ENCODE results near the gene PSMC5. TPM values are rescaled to one million over a fixed set of nuclear protein-coding genes. Genes with fewer than 3 reads are reported as not detected.
A peak's percentile ranks its signal among the peaks of the same experiment; 100 is the strongest.

PSMC5 gene
- total RNA-seq, 2 donors from 2014 or later = 137 TPM

DNA sequence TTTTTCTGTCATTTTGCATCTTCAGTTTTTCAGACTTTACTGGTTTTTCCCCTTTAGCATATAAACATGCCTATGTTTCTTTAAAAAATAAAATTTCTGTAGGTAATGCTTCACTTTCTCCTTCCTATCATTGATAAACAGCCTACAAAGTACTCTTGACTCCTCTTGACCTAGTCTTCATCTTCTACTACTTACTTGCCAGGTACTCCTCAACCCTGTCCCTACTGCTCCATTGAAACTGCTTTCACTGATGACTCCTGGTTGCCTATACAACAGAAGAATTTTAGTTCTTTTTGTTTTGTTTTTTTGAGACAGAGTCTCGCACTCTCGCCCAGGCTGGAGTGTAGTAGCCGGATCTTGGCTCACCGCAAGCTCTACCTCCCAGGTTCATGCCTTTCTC lies 46.3 kb upstream of the PSMC5 start:
- Histone ChIP-seq H3K4me3 (ENCODE audit: low read length) (no peak overlapping the region), H3K4me1 (ENCODE audit: control insufficient read depth, insufficient read depth, low read length) (no peaks in the 10 kb centered on the region), H3K36me3 (ENCODE audit: control insufficient read depth, insufficient read depth, low read length) (peaks cover 90% of the 10 kb centered on the region), H3K27me3 (ENCODE audit: control insufficient read depth, insufficient read depth, low read length, poor library complexity, severe bottlenecking) (no peaks in the 10 kb centered on the region), H3K27ac (ENCODE audit: low read depth, low read length) (no peak overlapping the region), H3K9ac (ENCODE audit: extremely low read depth, low read length, poor library complexity, severe bottlenecking) (no peak overlapping the region), H3K9me3 (ENCODE audit: control insufficient read depth, low read length) (no peaks in the 10 kb centered on the region)
- Mint-ChIP-seq H3K9me3 (no peaks in the 10 kb centered on the region), H3K36me3 (ENCODE audit: low read depth) (peaks cover 52% of the 10 kb centered on the region), H3K4me1 (peaks cover 14% of the 10 kb centered on the region), H3K27me3 (ENCODE audit: insufficient read depth) (no peaks in the 10 kb centered on the region), H3K27ac (no peak overlapping the region), H3K4me3 (no peak overlapping the region)
- TF ChIP-seq, protein P1, sequence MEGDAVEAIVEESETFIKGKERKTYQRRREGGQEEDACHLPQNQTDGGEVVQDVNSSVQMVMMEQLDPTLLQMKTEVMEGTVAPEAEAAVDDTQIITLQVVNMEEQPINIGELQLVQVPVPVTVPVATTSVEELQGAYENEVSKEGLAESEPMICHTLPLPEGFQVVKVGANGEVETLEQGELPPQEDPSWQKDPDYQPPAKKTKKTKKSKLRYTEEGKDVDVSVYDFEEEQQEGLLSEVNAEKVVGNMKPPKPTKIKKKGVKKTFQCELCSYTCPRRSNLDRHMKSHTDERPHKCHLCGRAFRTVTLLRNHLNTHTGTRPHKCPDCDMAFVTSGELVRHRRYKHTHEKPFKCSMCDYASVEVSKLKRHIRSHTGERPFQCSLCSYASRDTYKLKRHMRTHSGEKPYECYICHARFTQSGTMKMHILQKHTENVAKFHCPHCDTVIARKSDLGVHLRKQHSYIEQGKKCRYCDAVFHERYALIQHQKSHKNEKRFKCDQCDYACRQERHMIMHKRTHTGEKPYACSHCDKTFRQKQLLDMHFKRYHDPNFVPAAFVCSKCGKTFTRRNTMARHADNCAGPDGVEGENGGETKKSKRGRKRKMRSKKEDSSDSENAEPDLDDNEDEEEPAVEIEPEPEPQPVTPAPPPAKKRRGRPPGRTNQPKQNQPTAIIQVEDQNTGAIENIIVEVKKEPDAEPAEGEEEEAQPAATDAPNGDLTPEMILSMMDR (conservative IDR thresholded peaks at IDR 0.05) = no peak
- WGBS, 2 experiments (ENCODE audit: insufficient coverage in 1 of 2, insufficient read length in 1 of 2) = 99 to 100% methylated on average over 3 to 4 of the region's 4 CpGs
- no peak for DNase-seq

DNA sequence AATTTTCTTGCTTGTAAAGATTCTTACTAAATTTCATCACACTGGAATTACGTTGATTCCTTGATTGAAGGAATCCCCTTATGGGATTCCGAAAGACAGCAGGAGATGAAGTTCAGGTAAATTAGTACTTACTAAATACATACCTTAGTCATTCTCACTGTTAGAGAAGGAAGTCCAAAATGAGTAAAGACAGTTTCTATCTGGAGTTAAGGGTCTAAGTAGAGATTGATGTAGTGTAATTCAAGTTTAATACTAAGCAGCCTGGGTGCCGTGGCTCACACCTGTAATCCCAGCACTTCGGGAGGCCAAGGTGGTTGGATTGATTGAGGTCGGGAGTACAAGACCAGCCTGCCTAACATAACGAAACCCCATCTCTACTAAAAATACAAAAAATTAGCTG lies 43.7 kb upstream of the PSMC5 start:
- no peak overlapping the region for H3K9ac ChIP-seq (ENCODE audit: extremely low read depth, low read length, poor library complexity, severe bottlenecking)
- H3K27me3 ChIP-seq (ENCODE audit: control insufficient read depth, insufficient read depth, low read length, poor library complexity, severe bottlenecking) = no peaks in the 10 kb centered on the region
- H3K36me3 ChIP-seq (ENCODE audit: control insufficient read depth, insufficient read depth, low read length) = peaks cover 91% of the 10 kb centered on the region
- TF ChIP-seq, protein P1 (conservative IDR thresholded peaks at IDR 0.05) = no peak
- no peak overlapping the region for H3K27ac ChIP-seq (ENCODE audit: low read depth, low read length)
- no peaks in the 10 kb centered on the region for H3K27me3 Mint-ChIP-seq (ENCODE audit: insufficient read depth)
- no peaks in the 10 kb centered on the region for H3K9me3 ChIP-seq (ENCODE audit: control insufficient read depth, low read length)
- no peaks in the 10 kb centered on the region for H3K9me3 Mint-ChIP-seq
- H3K4me1 ChIP-seq (ENCODE audit: control insufficient read depth, insufficient read depth, low read length) = no peaks in the 10 kb centered on the region
- peaks cover 58% of the 10 kb centered on the region for H3K36me3 Mint-ChIP-seq (ENCODE audit: low read depth)
- H3K4me1 Mint-ChIP-seq = peaks cover 6% of the 10 kb centered on the region
- WGBS, 2 experiments (ENCODE audit: insufficient coverage in 1 of 2, insufficient read length in 1 of 2) = 92% methylated on average over 5 of the region's 6 CpGs; no CpG with 5 or more reads in 1 of the 2 experiments
- H3K27ac Mint-ChIP-seq = peak overlapping the region; percentile 56
- DNase-seq = no peak
- no peak overlapping the region for H3K4me3 Mint-ChIP-seq
- H3K4me3 ChIP-seq (ENCODE audit: low read length) = no peak overlapping the region

DNA sequence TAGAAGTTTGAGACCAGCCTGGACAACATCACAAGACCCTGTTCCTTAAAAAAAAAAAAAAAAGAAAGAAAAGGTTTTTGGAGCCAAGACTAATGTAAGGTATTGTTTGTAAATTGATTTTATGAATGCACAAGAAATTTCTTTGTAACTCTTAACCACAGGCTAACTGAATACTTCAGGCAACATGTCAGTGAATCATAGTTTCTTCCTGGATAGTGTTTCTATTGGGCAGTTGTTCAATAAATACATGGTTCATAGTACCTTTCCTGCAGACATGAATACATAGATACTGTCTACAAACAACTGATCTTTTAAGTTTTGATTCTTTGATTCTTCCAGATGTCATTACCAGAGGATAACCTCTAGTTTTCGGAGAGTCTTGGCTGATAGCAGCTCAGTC lies 41.7 kb upstream of the PSMC5 start:
- no peaks in the 10 kb centered on the region for H3K9me3 Mint-ChIP-seq
- peak overlapping the region; percentile 72 for H3K27ac Mint-ChIP-seq
- no peak overlapping the region for H3K27ac ChIP-seq (ENCODE audit: low read depth, low read length)
- H3K4me1 Mint-ChIP-seq = peaks cover 3% of the 10 kb centered on the region
- H3K36me3 Mint-ChIP-seq (ENCODE audit: low read depth) = peaks cover 54% of the 10 kb centered on the region
- H3K4me1 ChIP-seq (ENCODE audit: control insufficient read depth, insufficient read depth, low read length) = no peaks in the 10 kb centered on the region
- TF ChIP-seq, protein P1 (conservative IDR thresholded peaks at IDR 0.05) = no peak
- H3K27me3 ChIP-seq (ENCODE audit: control insufficient read depth, insufficient read depth, low read length, poor library complexity, severe bottlenecking) = no peaks in the 10 kb centered on the region
- no peaks in the 10 kb centered on the region for H3K9me3 ChIP-seq (ENCODE audit: control insufficient read depth, low read length)
- H3K36me3 ChIP-seq (ENCODE audit: control insufficient read depth, insufficient read depth, low read length) = peaks cover 91% of the 10 kb centered on the region
- 100% methylated on average over 1 of the region's 1 CpG; no CpG with 5 or more reads in 1 of the 2 experiments for WGBS, 2 experiments (ENCODE audit: insufficient coverage in 1 of 2, insufficient read length in 1 of 2)
- DNase-seq = no peak
- H3K4me3 Mint-ChIP-seq = no peak overlapping the region
- H3K4me3 ChIP-seq (ENCODE audit: low read length) = no peak overlapping the region
- no peak overlapping the region for H3K9ac ChIP-seq (ENCODE audit: extremely low read depth, low read length, poor library complexity, severe bottlenecking)
- no peaks in the 10 kb centered on the region for H3K27me3 Mint-ChIP-seq (ENCODE audit: insufficient read depth)
